DND-41 (cell line): ENCODE data around the gene TNFAIP2.

Source experiments
- EZH2 ChIP-seq: IDR thresholded peaks from 3 replicates; pipeline ENCODE4 v1.6.1; 2012; ENCODE audit warnings: borderline replicate concordance, low read depth, mild to moderate bottlenecking, moderate library complexity, low read length, inconsistent platforms; ENCODE audit not compliant: severe bottlenecking
- TF ChIP-seq, protein P1 (sequence below): IDR thresholded peaks from 2 replicates; pipeline ENCODE4 v1.5.1; 2012; ENCODE audit warnings: borderline replicate concordance, low read length, moderate library complexity, mild to moderate bottlenecking; ENCODE audit not compliant: poor library complexity, severe bottlenecking; ENCODE audit errors: extremely low read depth

DNA sequence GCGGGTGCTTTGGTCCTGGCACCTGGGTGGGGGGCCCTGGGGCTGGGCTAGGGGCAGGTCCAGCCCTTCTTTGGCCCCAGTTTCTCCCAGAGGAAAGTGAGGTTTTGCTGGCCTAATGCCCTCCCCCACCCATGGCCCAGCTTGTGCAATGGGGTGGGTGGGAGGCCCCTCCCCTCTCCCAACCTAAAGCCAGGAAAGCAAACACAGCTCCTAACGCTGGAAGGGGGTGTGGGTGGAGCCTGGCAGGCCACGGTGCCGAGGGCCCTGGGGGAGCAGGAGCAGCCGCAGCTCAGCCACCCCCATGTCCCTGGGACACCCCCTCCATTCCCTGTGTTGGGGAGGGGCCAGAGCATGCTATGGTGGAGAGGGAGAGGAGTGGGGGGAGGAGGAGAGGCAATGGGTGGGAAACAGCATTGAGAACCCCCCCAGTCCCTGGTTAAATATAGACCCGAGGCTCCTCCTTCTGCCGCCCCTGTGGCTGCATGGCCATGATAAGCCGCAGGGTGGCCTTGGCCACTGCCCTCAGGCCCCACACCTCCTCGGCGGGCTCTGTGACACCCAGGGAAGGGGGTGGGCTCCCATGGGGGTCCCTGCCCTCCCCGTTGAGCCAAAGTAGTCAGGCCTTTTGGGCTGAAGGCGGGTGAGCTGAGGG lies 24.1 kb upstream of the TNFAIP2 start:
- TF ChIP-seq, protein P1, sequence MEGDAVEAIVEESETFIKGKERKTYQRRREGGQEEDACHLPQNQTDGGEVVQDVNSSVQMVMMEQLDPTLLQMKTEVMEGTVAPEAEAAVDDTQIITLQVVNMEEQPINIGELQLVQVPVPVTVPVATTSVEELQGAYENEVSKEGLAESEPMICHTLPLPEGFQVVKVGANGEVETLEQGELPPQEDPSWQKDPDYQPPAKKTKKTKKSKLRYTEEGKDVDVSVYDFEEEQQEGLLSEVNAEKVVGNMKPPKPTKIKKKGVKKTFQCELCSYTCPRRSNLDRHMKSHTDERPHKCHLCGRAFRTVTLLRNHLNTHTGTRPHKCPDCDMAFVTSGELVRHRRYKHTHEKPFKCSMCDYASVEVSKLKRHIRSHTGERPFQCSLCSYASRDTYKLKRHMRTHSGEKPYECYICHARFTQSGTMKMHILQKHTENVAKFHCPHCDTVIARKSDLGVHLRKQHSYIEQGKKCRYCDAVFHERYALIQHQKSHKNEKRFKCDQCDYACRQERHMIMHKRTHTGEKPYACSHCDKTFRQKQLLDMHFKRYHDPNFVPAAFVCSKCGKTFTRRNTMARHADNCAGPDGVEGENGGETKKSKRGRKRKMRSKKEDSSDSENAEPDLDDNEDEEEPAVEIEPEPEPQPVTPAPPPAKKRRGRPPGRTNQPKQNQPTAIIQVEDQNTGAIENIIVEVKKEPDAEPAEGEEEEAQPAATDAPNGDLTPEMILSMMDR = no peak
- TF ChIP-seq EZH2 = no peak
